ENCODE data around the gene C10orf90.

The C10orf90 gene, protein sequence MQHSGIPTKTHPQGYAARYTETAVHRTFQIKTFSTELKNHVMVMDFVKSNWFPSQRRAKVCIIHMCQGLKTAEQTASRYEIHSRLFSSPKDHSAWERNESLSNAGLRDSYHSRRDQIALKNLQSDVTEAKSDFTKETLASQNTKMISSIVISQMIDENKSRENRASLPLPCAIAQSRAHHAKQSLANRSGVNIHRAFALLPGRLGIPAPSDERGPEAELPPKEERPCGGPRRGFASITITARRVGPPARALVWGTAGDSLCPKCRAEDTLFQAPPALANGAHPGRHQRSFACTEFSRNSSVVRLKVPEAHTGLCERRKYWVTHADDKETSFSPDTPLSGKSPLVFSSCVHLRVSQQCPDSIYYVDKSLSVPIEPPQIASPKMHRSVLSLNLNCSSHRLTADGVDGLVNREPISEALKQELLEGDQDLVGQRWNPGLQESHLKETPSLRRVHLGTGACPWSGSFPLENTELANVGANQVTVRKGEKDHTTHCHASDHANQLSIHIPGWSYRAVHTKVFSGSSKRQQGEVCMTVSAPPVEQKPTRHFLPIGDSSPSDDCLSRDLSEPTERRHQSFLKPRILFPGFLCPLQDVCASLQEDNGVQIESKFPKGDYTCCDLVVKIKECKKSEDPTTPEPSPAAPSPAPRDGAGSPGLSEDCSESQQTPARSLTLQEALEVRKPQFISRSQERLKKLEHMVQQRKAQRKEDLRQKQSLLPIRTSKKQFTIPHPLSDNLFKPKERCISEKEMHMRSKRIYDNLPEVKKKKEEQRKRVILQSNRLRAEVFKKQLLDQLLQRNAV

GRCh38 chr10:126670056-126670894 lies at the start of gene C10orf90:
Gene C10orf90 (minus strand): TSS chr10:126670693. CDS start chr10:126670480, 213 bp downstream.
- no peak for TF ChIP-seq CTCF (IDR thresholded peaks at IDR 0.05; ENCODE audit: low read depth, low read length, missing control alignments)
- DNase-seq (ENCODE audit: extremely low read depth, low read depth): no peak
- H3K4me3 ChIP-seq (replicated peaks; ENCODE audit: low read depth, low read length): no peak within 1 kb of the TSS

GRCh38 chr10:126716366-126716765 lies 45.9 kb upstream of the C10orf90 start:
- TF ChIP-seq CTCF (IDR thresholded peaks at IDR 0.05; ENCODE audit: low read depth, low read length, missing control alignments): no peak
- H3K4me3 ChIP-seq (replicated peaks; ENCODE audit: low read depth, low read length): no peak overlapping the region
- DNase-seq (ENCODE audit: extremely low read depth, low read depth): no peak

GRCh38 chr10:126713594-126713993 lies 43.1 kb upstream of the C10orf90 start:
- H3K4me3 ChIP-seq (replicated peaks; ENCODE audit: low read depth, low read length): no peak overlapping the region
- no peak for TF ChIP-seq CTCF (IDR thresholded peaks at IDR 0.05; ENCODE audit: low read depth, low read length, missing control alignments)
- DNase-seq (ENCODE audit: extremely low read depth, low read depth): no peak

- no peak for TF ChIP-seq CTCF (IDR thresholded peaks at IDR 0.05; ENCODE audit: low read depth, low read length, missing control alignments)
- DNase-seq (ENCODE audit: extremely low read depth, low read depth): no peak
- no peak overlapping the region for H3K4me3 ChIP-seq (replicated peaks; ENCODE audit: low read depth, low read length)
These were observed 42.2 kb upstream of the C10orf90 start for GRCh38 chr10:126712681-126713080.

DNA sequence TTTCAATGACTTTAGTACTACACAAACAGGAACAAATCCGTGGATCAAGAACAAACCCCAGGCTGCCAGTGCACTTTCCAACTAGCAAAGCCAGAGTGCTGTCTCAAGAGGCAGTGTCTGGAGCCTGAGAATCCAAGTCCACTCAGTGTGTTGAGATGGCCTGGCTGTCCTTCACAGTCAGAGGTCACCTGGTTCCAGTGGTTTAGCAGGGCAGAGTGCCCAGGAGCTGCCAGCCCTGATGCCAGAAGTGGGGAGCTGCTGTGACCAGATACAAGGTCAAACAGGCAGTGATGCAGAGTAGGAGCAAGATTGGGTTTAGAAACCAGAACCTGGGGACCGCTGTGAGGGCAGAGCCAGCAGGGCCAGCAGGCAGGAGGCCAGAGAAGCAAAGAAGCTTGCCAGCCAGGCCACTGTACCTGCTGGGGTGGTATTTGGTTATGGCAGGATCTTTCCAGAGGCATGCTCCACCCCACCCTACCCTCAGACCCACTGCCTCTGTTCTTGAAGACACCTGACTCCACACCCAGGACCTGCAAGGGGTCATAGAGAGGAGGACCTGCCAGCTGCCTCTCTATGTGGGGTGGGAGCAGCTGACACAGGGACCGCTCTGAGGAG lies 35.6 kb upstream of the C10orf90 start:
- DNase-seq (ENCODE audit: extremely low read depth, low read depth): no peak
- TF ChIP-seq CTCF (IDR thresholded peaks at IDR 0.05; ENCODE audit: low read depth, low read length, missing control alignments): no peak
- H3K4me3 ChIP-seq (replicated peaks; ENCODE audit: low read depth, low read length): no peak overlapping the region

DNA sequence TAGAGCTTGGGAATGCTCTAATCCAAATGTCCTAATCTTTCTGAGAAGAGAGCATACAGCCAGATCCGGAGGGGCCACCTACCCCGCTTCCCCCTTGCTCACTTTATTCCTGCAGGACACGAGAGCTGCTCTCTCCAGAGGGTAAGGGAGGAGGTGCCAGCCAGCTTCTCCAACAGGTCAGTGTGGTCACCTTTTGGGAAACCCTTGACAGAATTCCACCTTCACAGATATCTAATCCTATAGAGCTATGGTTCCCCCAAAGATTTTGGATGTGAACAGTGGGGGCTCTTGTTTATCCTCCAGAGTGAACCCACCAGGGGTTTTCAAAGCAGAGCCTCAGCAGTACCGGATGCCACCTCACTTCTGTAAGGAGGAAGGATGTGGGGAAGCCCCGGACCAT lies 34.6 kb upstream of the C10orf90 start:
- no peak for TF ChIP-seq CTCF (IDR thresholded peaks at IDR 0.05; ENCODE audit: low read depth, low read length, missing control alignments)
- H3K4me3 ChIP-seq (replicated peaks; ENCODE audit: low read depth, low read length): no peak overlapping the region
- DNase-seq (ENCODE audit: extremely low read depth, low read depth): no peak
